ENCODE measurements around the gene NTS.

Gene NTS

DNA sequence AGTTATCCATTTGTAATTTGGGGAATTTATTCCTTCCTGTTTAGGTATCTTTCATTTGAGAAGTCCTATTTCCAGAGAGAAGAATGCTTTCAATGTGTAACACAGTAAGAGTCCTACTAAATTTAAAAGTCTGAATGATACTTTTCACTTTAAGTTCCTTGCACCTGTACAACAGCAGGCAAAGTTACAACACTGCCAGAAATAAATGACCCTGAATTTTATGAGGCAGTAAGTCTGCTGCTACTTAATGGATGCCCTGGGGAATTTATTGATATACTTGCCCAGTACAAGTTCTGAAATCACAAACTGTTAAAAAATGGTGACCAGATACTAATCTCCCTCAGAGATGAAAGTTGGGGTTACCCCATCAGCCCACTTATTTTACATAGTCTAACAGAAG, 53.1 kb downstream of the NTS start:
- no peak for DNase-seq

Measured in stimulated activated CD4-positive, alpha-beta T cell treated with anti-CD3 and anti-CD28 coated beads, Interleukin-15, amount 100 ng/mL, for 24 hours (primary cell).